HL-60 (cell line): ENCODE measurements around the gene LSAMP.

Source experiments
- CTCF ChIP-seq: IDR thresholded peaks from one replicate; pipeline ENCODE4 v1.5.1; 2011; ENCODE audit warnings: low read length, control low read depth, inconsistent platforms; ENCODE audit not compliant: insufficient read depth
- POLR2AphosphoS5 ChIP-seq: IDR thresholded peaks from 2 replicates; pipeline ENCODE4 v1.6.1; 2012; ENCODE audit warnings: low read depth
- REST ChIP-seq: IDR thresholded peaks from 2 replicates; pipeline ENCODE4 v1.6.1; 2012; ENCODE audit warnings: low read depth; ENCODE audit not compliant: insufficient replicate concordance

DNA sequence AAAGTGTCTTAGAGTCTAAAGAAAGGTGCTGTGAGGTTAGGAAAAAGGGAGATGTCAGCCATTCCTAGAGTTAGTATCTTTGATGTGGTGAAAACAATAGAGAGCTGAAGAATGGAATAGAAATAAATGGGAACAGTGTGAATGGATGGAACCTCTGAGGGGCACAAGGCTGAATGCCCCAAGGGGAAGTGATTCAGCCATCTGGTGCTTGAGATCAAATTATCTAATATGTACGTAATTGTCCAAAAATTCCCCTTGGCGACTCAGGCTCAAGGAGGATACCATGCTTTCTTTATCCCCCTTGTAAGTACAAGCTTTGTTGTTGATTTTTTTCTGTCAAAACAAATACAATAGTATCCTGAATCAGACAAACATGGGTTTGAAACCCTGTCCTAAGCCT, 361.6 kb downstream of the LSAMP start:
- TF ChIP-seq CTCF (no peak), POLR2AphosphoS5 (no peak), REST (no peak)
